ES-I3 (cell line): ENCODE results near the gene DSCAML1.

Experiments
- H3K36me3 ChIP-seq: 2 replicates; pipeline ENCODE4 v1.6.1; 2013; ENCODE audit warnings: mild to moderate bottlenecking, low read length, control low read depth, moderate library complexity; ENCODE audit not compliant: insufficient read depth
- H3K4me1 ChIP-seq: 2 replicates; pipeline ENCODE4 v1.6.1; 2013; ENCODE audit warnings: mild to moderate bottlenecking, control low read depth, low read length; ENCODE audit not compliant: insufficient read depth
- H3K9ac ChIP-seq: 2 replicates; pipeline ENCODE4 v1.6.1; 2013; ENCODE audit warnings: low read depth, mild to moderate bottlenecking, low read length, moderate library complexity
- H3K9me3 ChIP-seq: 2 replicates; pipeline ENCODE4 v1.6.1; 2013; ENCODE audit warnings: mild to moderate bottlenecking, low read length, moderate library complexity; ENCODE audit not compliant: control insufficient read depth, insufficient read depth

Gene DSCAML1

DNA sequence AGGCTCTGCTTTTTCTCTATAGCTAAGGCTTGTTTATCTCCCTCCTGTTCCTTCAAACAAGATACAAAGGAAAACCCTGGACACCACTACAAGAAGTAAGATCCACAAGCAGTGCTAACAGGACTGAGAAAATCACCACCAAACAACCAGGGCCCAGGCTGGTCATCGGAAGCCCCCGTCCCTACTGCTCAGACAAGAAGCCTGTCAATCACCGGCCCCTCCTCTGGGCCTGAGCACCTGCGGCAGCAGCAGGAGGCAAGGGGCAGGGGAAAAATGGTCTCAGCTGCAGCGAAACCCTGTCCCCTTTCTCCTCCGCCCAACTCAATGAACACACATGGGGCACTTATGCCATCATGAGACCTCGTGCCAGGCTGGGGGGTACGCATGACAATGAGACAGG, 314.1 kb downstream of the DSCAML1 start:
- no peak overlapping the region for H3K9ac ChIP-seq
- peaks cover 11% of the 10 kb centered on the region; the same call in 1 of the 2 replicates for H3K4me1 ChIP-seq

DNA sequence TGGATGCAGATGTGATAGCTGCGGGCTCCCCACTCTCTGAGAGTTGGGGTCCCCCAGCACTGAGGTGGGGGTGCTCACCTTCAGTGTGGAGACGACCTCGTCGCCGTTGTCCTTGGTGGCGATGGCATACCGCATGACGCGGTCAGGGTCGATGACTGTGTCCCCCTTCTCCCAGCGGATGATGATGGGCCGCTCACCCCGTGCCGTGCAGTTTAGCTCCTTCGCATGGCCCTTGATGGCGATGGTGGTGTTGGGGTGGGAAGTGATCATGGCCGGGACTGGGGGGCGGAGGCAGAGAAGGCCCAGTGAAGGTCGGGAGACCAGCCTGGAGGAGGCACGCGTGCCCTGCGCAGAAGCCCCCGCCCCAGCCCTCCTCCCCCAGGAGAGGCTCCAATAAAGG, 315.1 kb downstream of the DSCAML1 start:
- Histone ChIP-seq H3K9me3 (no peaks in the 10 kb centered on the region), H3K4me1 (peaks cover 11% of the 10 kb centered on the region; the same call in 1 of the 2 replicates), H3K9ac (no peak overlapping the region)

More for the DNA sequence above, 314.1 kb downstream of the DSCAML1 start:
- H3K36me3 ChIP-seq, result no peaks in the 10 kb centered on the region
- no peaks in the 10 kb centered on the region for H3K9me3 ChIP-seq

DNA sequence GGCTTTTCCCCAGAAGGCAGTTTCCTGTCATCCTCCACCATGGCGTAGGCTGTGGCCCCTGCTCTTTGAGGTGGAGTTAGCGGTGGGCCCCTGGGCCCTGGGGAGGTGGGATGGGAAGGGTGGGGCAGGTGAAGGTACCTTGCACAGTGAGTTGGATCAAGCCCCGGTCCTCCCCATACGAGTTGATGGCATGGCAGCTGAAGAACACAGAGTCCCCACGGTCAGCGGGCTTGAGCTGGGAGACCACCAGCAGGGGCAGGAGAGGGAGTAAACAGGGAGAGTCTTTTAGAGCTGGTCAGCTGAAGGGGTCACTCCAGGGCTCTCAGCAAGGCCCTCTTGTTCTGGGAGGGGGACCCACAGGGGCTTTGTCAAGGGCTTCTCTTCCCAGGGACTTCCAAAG, 316.0 kb downstream of the DSCAML1 start:
- Histone ChIP-seq H3K36me3 (no peaks in the 10 kb centered on the region), H3K9me3 (no peaks in the 10 kb centered on the region), H3K9ac (no peak overlapping the region), H3K4me1 (peaks cover 11% of the 10 kb centered on the region; the same call in 1 of the 2 replicates)

More for the DNA sequence above, 315.1 kb downstream of the DSCAML1 start:
- no peaks in the 10 kb centered on the region for H3K36me3 ChIP-seq

- Histone ChIP-seq H3K9ac (no peak overlapping the region), H3K4me1 (peaks cover 11% of the 10 kb centered on the region; the same call in 1 of the 2 replicates), H3K36me3 (no peaks in the 10 kb centered on the region), H3K9me3 (no peaks in the 10 kb centered on the region)
These were observed 316.8 kb downstream of the DSCAML1 start for GRCh38 chr11:117480221-117480620.

GRCh38 chr11:117479372-117479771, 317.6 kb downstream of the DSCAML1 start:
- Histone ChIP-seq H3K36me3 (no peaks in the 10 kb centered on the region), H3K4me1 (peaks cover 8% of the 10 kb centered on the region; the same call in 1 of the 2 replicates), H3K9me3 (no peaks in the 10 kb centered on the region), H3K9ac (no peak overlapping the region)

DNA sequence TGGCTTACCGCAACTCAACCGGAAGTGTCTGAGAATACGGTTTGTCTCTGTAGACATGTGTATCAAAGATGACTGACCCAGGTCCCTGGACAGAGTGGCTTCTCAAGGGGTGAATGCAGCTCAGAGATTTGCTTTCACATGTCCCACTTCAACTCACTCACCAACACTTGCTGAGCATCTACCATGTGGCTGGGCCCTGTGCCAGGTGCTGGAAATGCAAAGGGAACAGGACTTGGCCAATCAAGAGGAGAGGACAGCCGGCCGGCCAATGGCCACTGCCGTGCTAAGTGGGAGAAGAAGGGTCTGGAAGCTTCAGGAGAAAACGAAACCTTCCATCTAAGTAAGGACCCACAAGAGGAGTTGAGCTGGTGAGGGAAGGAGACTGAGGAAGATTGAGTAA, 318.1 kb downstream of the DSCAML1 start:
- no peak overlapping the region for H3K9ac ChIP-seq
- no peaks in the 10 kb centered on the region for H3K36me3 ChIP-seq
- peaks cover 5% of the 10 kb centered on the region; the same call in 1 of the 2 replicates for H3K4me1 ChIP-seq
- no peaks in the 10 kb centered on the region for H3K9me3 ChIP-seq

DNA sequence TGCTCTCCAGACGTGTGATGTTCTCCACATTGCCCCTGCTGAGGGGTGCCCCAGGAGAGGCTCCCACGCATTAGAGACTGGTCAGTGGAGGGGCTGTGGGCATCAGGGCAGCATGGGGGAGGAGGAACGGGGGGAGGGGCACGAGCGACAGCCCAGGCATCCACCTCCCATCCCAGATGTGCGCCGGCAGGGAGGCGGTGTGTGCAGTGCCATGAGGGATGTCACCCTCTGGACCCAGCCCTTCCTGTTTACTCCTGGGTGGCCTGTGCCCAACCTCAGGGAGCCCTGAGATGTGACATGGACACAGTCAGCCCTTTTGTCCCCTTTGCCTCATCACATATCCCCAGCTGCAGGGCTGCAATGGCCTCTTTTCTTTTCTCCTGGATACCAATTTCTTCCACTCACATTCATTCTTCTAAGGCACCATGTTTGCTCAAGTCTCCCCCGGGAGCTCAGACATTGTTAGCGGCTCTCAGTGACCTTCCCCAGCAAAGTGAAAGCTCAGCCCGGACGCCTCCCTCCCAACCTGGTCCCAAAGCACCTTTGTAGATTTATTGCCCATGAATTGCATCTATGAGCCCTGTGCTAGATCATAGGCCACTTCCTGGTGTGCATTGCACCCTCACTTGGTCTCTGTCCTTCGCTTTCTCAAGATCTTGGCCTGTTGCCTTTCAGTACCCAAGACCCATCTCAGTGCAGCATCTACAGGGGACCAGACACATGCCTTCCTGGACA, 318.7 kb downstream of the DSCAML1 start:
- Histone ChIP-seq H3K9ac (no peak overlapping the region), H3K9me3 (no peaks in the 10 kb centered on the region), H3K36me3 (no peaks in the 10 kb centered on the region), H3K4me1 (peaks cover under 1% of the 10 kb centered on the region; the same call in 1 of the 2 replicates)

DNA sequence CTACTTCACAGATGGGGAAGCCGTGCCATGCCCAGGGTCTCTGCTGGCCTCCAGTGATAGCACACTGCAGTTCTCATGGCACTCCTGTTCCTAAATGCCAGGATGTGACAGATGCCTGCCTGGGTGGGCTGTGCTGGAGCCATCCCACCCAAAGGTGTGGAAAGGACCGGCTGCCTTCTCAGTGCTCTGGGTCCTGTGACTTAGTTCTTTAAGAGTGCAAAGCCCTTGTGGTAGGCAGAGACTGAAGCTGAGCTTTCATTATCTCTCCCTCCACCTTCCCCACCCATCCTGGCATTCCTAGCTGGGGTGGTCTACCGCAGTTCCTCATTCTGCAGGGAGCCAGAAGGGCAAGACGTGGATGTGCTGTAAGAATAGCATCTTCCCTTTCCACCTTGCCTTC, 319.3 kb downstream of the DSCAML1 start:
- H3K4me1 ChIP-seq, result no peaks in the 10 kb centered on the region
- no peak overlapping the region for H3K9ac ChIP-seq

GRCh38 chr11:117476531-117477142, 320.4 kb downstream of the DSCAML1 start:
- H3K9ac ChIP-seq, result no peak overlapping the region
- H3K36me3 ChIP-seq, result no peaks in the 10 kb centered on the region
- H3K4me1 ChIP-seq, result no peaks in the 10 kb centered on the region
- H3K9me3 ChIP-seq, result no peaks in the 10 kb centered on the region

More for the DNA sequence above, 319.3 kb downstream of the DSCAML1 start:
- no peaks in the 10 kb centered on the region for H3K9me3 ChIP-seq
- no peaks in the 10 kb centered on the region for H3K36me3 ChIP-seq

- H3K36me3 ChIP-seq, result no peaks in the 10 kb centered on the region
- H3K4me1 ChIP-seq, result no peaks in the 10 kb centered on the region
- no peaks in the 10 kb centered on the region for H3K9me3 ChIP-seq
- H3K9ac ChIP-seq, result no peak overlapping the region
These were observed 321.1 kb downstream of the DSCAML1 start for GRCh38 chr11:117475716-117476530.

DNA sequence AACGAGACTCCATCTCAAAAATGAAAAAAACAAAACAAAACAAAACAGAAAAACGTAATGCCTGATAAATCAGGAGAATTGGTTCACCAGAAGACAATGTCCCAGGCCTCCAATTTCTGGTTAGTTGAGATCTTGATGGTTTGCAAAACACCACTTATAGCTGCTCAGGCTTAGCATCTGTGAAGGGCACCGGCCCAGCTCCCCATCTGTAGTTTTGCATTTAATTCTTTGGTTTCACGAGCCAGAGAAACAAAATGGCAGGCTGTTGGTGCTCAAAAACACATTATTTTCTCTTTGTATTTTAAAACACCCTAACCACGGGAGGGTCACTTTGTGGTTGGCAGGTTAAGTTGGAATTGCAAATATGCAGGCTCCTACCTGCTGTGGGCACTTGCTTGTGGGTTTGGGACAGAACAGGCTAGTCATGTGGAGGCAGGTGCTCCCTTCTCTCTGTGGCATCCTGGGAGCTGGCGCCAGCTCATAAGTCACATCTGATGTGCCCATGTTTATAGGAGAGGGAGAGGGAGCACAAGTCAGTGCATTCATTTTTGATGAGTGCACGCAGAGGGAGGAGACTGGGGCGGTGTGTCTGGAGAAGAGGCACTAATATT, 323.4 kb downstream of the DSCAML1 start:
- H3K4me1 ChIP-seq, result no peaks in the 10 kb centered on the region
- H3K9ac ChIP-seq, result no peak overlapping the region
- H3K36me3 ChIP-seq, result no peaks in the 10 kb centered on the region
- no peaks in the 10 kb centered on the region for H3K9me3 ChIP-seq

DNA sequence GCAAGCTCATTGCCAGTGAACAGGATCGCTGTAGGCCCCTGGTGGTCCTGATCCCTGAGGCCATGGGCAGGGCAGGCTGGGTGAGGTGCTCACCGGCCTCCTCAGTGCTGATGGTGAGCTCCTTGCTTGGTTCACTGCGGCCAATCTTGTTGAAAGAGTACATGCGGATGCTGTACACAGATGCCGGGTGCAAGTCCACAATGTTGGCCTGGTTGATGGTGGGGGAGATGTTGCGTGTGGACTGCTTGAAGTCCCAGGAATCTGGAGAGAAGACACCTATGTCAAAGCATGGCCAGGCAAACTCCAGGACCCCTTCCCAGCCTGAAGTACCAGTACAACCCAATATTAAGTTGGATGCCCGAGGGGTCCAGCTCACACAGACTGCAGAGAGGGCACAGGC, 325.2 kb downstream of the DSCAML1 start:
- Histone ChIP-seq H3K9ac (no peak overlapping the region), H3K4me1 (no peaks in the 10 kb centered on the region), H3K9me3 (no peaks in the 10 kb centered on the region), H3K36me3 (no peaks in the 10 kb centered on the region)

DNA sequence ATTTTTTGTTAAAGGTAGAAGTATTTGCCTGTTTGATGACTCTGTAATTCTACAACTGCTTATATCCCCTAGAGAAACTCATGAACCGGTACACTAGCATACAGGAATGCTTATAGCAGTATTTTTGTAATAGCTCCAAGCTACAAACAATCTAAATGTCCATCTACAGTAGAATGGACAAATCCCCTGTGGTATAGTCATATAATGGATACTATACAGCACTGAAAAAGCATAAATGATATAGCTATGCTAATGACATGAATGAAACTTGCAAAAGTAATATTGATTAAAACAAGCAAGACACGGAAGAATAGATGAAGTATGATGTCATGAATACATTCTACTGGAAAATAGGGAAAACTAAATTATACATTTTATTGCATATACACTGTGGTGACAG, 326.4 kb downstream of the DSCAML1 start:
- Histone ChIP-seq H3K9ac (no peak overlapping the region), H3K36me3 (no peaks in the 10 kb centered on the region), H3K9me3 (no peaks in the 10 kb centered on the region), H3K4me1 (no peaks in the 10 kb centered on the region)

- Histone ChIP-seq H3K9me3 (no peaks in the 10 kb centered on the region), H3K36me3 (no peaks in the 10 kb centered on the region), H3K9ac (no peak overlapping the region), H3K4me1 (no peaks in the 10 kb centered on the region)
These were observed 328.1 kb downstream of the DSCAML1 start for GRCh38 chr11:117468888-117469287.
